SK-N-MC (cell line): ENCODE measurements around the gene PNPLA8.

Experiments used
- EZH2 ChIP-seq: fragments of 200-600 bp; sonication (generic); IDR thresholded peaks from one replicate; pipeline ENCODE4 v1.6.1; 2017; ENCODE audit warnings: antibody characterized with exemption
- POLR2AphosphoS5 ChIP-seq: IDR thresholded peaks from 2 replicates; pipeline ENCODE4 v1.6.1; 2012; ENCODE audit warnings: mild to moderate bottlenecking, low read depth, low read length, borderline replicate concordance

DNA sequence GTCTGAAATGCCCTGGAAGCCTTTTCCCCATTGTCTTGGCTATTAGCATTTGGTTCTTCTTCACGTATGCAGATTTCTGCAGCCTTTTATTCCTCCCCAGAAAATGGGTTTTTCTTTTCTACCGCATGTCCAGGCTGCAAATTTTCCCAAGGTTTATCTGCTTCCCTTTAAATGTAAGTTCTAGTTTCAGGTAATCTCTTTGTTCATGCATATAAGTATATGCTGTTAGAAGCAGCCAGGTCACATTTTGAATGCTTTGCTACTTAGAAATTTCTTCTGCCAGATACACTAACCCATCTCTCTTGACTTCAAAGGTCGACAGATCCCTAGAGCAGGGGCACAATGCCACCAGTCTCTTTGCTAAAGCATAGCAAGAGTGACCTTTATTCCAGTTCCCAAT lies 31.3 kb upstream of the PNPLA8 start:
- no peak for TF ChIP-seq EZH2
- no peak for TF ChIP-seq POLR2AphosphoS5
